Neural progenitor cell (in vitro differentiated cells): ENCODE results near the gene ABITRAM. TPM values are rescaled to one million over a fixed set of nuclear protein-coding genes. Genes with fewer than 3 reads are reported as not detected.
"Not testable (repeated sequence)": the region's sequence is repeated elsewhere in the genome, so short reads cannot be mapped to it uniquely, and the experiment has no call there.

Experiments
- DNase-seq: peaks from one replicate; pipeline ENCODE4 v3.0.0-alpha.2; 2016; ENCODE audit warnings: low spot score
- H2AFZ ChIP-seq: fragments of 200-600 bp; sonication (generic); replicated peaks from 2 replicates; pipeline ENCODE4 v1.6.1; 2016; ENCODE audit warnings: antibody characterized with exemption
- H3F3A ChIP-seq: fragments of 200-600 bp; sonication (generic); 2 replicates; pipeline ENCODE4 v1.6.1; 2016; ENCODE audit warnings: antibody characterized with exemption, low read depth
- H3K27ac ChIP-seq: fragments of 200-600 bp; sonication (generic); 2 replicates; pipeline ENCODE4 v1.5.1; 2016; ENCODE audit warnings: mild to moderate bottlenecking
- H3K27me3 ChIP-seq: fragments of 200-600 bp; sonication (generic); 2 replicates; pipeline ENCODE4 v1.6.1; 2016; ENCODE audit warnings: mild to moderate bottlenecking, moderate library complexity
- H3K36me3 ChIP-seq: fragments of 200-600 bp; sonication (generic); 2 replicates; pipeline ENCODE4 v1.5.1; 2016
- H3K4me1 ChIP-seq: fragments of 200-600 bp; sonication (generic); 2 replicates; pipeline ENCODE4 v1.6.1; 2016; ENCODE audit warnings: mixed run types
- H3K4me2 ChIP-seq: fragments of 200-600 bp; sonication (generic); 2 replicates; pipeline ENCODE4 v1.6.1; 2016
- H3K4me3 ChIP-seq: fragments of 200-600 bp; sonication (generic); 2 replicates; pipeline ENCODE4 v1.5.1; 2016
- H3K79me2 ChIP-seq: fragments of 200-600 bp; sonication (generic); 2 replicates; pipeline ENCODE4 v1.6.1; 2016; ENCODE audit warnings: low read depth
- H3K9ac ChIP-seq: fragments of 200-600 bp; sonication (generic); 2 replicates; pipeline ENCODE4 v1.6.1; 2016
- H3K9me3 ChIP-seq: fragments of 200-600 bp; sonication (generic); 2 replicates; pipeline ENCODE4 v1.5.1; 2016; ENCODE audit warnings: low read depth
- H4K20me1 ChIP-seq: fragments of 200-600 bp; sonication (generic); 2 replicates; pipeline ENCODE4 v1.6.1; 2016; ENCODE audit warnings: low read depth
- H3K27ac Mint-ChIP-seq: 3 replicates; pipeline ENCODE4 v1.8.0; 2021; ENCODE audit warnings: mixed read lengths
- H3K27me3 Mint-ChIP-seq: 2 replicates; pipeline ENCODE4 v1.8.0; 2022; ENCODE audit warnings: low read depth, mild to moderate bottlenecking, inconsistent platforms, moderate library complexity, mixed read lengths; ENCODE audit not compliant: insufficient read depth
- H3K36me3 Mint-ChIP-seq: 3 replicates; pipeline ENCODE4 v1.8.0; 2021; ENCODE audit warnings: mixed read lengths
- H3K4me1 Mint-ChIP-seq: 3 replicates; pipeline ENCODE4 v1.8.0; 2021; ENCODE audit warnings: mixed read lengths
- H3K4me3 Mint-ChIP-seq: 3 replicates; pipeline ENCODE4 v1.8.0; 2021; ENCODE audit warnings: mild to moderate bottlenecking, moderate library complexity, mixed read lengths
- H3K9me3 Mint-ChIP-seq: 3 replicates; pipeline ENCODE4 v1.8.0; 2020; ENCODE audit warnings: mixed read lengths
- CTCF ChIP-seq: fragments of 200-600 bp; sonication (generic); IDR thresholded peaks from 2 replicates; pipeline ENCODE4 v1.5.1; 2017; ENCODE audit warnings: antibody characterized with exemption, mild to moderate bottlenecking
- EZH2 ChIP-seq: fragments of 200-600 bp; sonication (generic); IDR thresholded peaks from 2 replicates; pipeline ENCODE4 v1.6.1; 2017; ENCODE audit warnings: antibody characterized with exemption, mild to moderate bottlenecking, moderate library complexity
- EZH2phosphoT487 ChIP-seq: fragments of 200-600 bp; sonication (generic); IDR thresholded peaks from 2 replicates; pipeline ENCODE4 v1.6.1; 2017; ENCODE audit warnings: antibody characterized with exemption
- total RNA-seq: library from RNA; depleted of rRNA; stranded (reverse); fragments of >200 nt; gene quantifications from 2 replicates; pipeline ENCODE4 v1.2.3, GENCODE V29; 2015; ENCODE audit warnings: low replicate concordance

The ABITRAM gene
- total RNA-seq, 1 donor from 2014 or later: 20.4 TPM

- Histone ChIP-seq H3K4me1 (no peaks in the 10 kb centered on the region), H3K4me2 (no peak overlapping the region), H3K27me3 (no peaks in the 10 kb centered on the region), H3K4me3 (no peak overlapping the region), H3K27ac (no peak overlapping the region), H2AFZ (no peak overlapping the region), H3K9me3 (no peaks in the 10 kb centered on the region), H3K9ac (no peak overlapping the region), H3F3A (no peaks in the 10 kb centered on the region), H3K79me2 (no peaks in the 10 kb centered on the region), H4K20me1 (no peaks in the 10 kb centered on the region), H3K36me3 (peaks cover 11% of the 10 kb centered on the region)
- H3K27ac Mint-ChIP-seq: no peak overlapping the region
- H3K36me3 Mint-ChIP-seq: peaks cover 32% of the 10 kb centered on the region
- H3K4me1 Mint-ChIP-seq: no peaks in the 10 kb centered on the region
- no peaks in the 10 kb centered on the region for H3K9me3 Mint-ChIP-seq
- peaks cover 2% of the 10 kb centered on the region for H3K27me3 Mint-ChIP-seq
- TF ChIP-seq EZH2 (no peak), EZH2phosphoT487 (no peak), CTCF (no peak)
- DNase-seq: no peak
- H3K4me3 Mint-ChIP-seq: no peak overlapping the region
Measured at GRCh38 chr9:108913391-108913790, 20.8 kb upstream of the ABITRAM start.

- no peak overlapping the region for H2AFZ ChIP-seq
- no peaks in the 10 kb centered on the region for H3K27me3 Mint-ChIP-seq
- no peak overlapping the region for H3K4me2 ChIP-seq
- H3K4me3 Mint-ChIP-seq: no peak overlapping the region
- H3K36me3 Mint-ChIP-seq: peaks cover 16% of the 10 kb centered on the region
- no peak overlapping the region for H3K9ac ChIP-seq
- H3K4me1 ChIP-seq: no peaks in the 10 kb centered on the region
- TF ChIP-seq EZH2 (no peak), EZH2phosphoT487 (no peak), CTCF (no peak)
- H4K20me1 ChIP-seq: no peaks in the 10 kb centered on the region
- no peak for DNase-seq
- peaks cover 6% of the 10 kb centered on the region for H3K36me3 ChIP-seq
- no peaks in the 10 kb centered on the region for H3K79me2 ChIP-seq
- no peaks in the 10 kb centered on the region for H3K9me3 ChIP-seq
- H3F3A ChIP-seq: no peaks in the 10 kb centered on the region
- no peak overlapping the region for H3K27ac ChIP-seq
- no peaks in the 10 kb centered on the region for H3K4me1 Mint-ChIP-seq
- no peaks in the 10 kb centered on the region for H3K27me3 ChIP-seq
- H3K4me3 ChIP-seq: no peak overlapping the region
- no peak overlapping the region for H3K27ac Mint-ChIP-seq
- H3K9me3 Mint-ChIP-seq: no peaks in the 10 kb centered on the region
Measured at GRCh38 chr9:108919517-108919916, 14.7 kb upstream of the ABITRAM start.

- H3K27ac ChIP-seq, H3K9me3 Mint-ChIP-seq, DNase-seq, H3K36me3 ChIP-seq, H3K4me1 ChIP-seq, H3K4me2 ChIP-seq, H2AFZ ChIP-seq, H3K27me3 Mint-ChIP-seq, H3K9ac ChIP-seq, H3K79me2 ChIP-seq, H3K9me3 ChIP-seq, H3F3A ChIP-seq, H3K4me3 ChIP-seq, H3K27me3 ChIP-seq, H4K20me1 ChIP-seq, H3K27ac Mint-ChIP-seq, H3K4me1 Mint-ChIP-seq, H3K4me3 Mint-ChIP-seq: not testable (repeated sequence)
- H3K36me3 Mint-ChIP-seq: peaks cover 15% of the 10 kb centered on the region
Measured at GRCh38 chr9:108920401-108920800, 13.8 kb upstream of the ABITRAM start.

GRCh38 chr9:108921200-108921599, 13.0 kb upstream of the ABITRAM start:
- no peaks in the 10 kb centered on the region for H3K27me3 Mint-ChIP-seq
- Histone ChIP-seq H3K79me2 (no peaks in the 10 kb centered on the region), H3K9ac (no peak overlapping the region), H4K20me1 (no peaks in the 10 kb centered on the region), H3K4me2 (no peak overlapping the region), H3F3A (no peaks in the 10 kb centered on the region), H3K4me3 (no peak overlapping the region), H3K27ac (no peak overlapping the region), H3K4me1 (no peaks in the 10 kb centered on the region), H3K9me3 (no peaks in the 10 kb centered on the region), H3K27me3 (no peaks in the 10 kb centered on the region), H3K36me3 (no peaks in the 10 kb centered on the region), H2AFZ (no peak overlapping the region)
- no peak for DNase-seq
- no peaks in the 10 kb centered on the region for H3K4me1 Mint-ChIP-seq
- no peak overlapping the region for H3K4me3 Mint-ChIP-seq
- H3K27ac Mint-ChIP-seq: no peak overlapping the region
- H3K9me3 Mint-ChIP-seq: no peaks in the 10 kb centered on the region
- TF ChIP-seq EZH2phosphoT487 (no peak), CTCF (no peak), EZH2 (no peak)
- peaks cover 12% of the 10 kb centered on the region for H3K36me3 Mint-ChIP-seq
